K562 (cell line): ENCODE results near the gene DPH2. TPM values are rescaled to one million over a fixed set of nuclear protein-coding genes. Genes with fewer than 3 reads are reported as not detected.
A peak's percentile ranks its signal among the peaks of the same experiment; 100 is the strongest.

ENCODE experiments used
- CBX3 ChIP-seq, 2 experiments: IDR thresholded peaks; 1 replicate in 1 of 2; 2 replicates in 1 of 2; pipeline ENCODE4 v1.6.1; 2012; ENCODE audit warnings: inconsistent platforms in 2 of 2, low read length in 2 of 2, borderline replicate concordance in 1 of 2, control low read depth in 1 of 2
- FOXA1 ChIP-seq: fragments of 450-650 bp; IDR thresholded peaks from 2 replicates; pipeline ENCODE4 v1.6.1; 2016; ENCODE audit warnings: mild to moderate bottlenecking, borderline replicate concordance
- GATA2 ChIP-seq: sonication (generic); formaldehyde crosslinking; IDR thresholded peaks from 2 replicates; pipeline ENCODE4 v1.4.0; 2020; ENCODE audit warnings: mild to moderate bottlenecking, missing genetic modification reagents
- ILF3 ChIP-seq: fragments of 450-650 bp; IDR thresholded peaks from 2 replicates; pipeline ENCODE4 v1.6.1; 2018; ENCODE audit warnings: antibody characterized with exemption, mild to moderate bottlenecking, moderate library complexity, borderline replicate concordance
- KAT2B ChIP-seq: IDR thresholded peaks from one replicate; pipeline ENCODE4 v1.6.1; 2012; ENCODE audit warnings: low read depth, mild to moderate bottlenecking, control low read depth, inconsistent platforms, low read length, moderate library complexity
- MAZ ChIP-seq, 2 experiments: fragments of 450-650 bp in 1 of 2; sonication (generic) in 1 of 2; formaldehyde crosslinking; IDR thresholded peaks in 1 of 2; conservative IDR thresholded peaks in 1 of 2; 2 replicates each; pipeline versions ENCODE4 v1.4.0 to v1.5.0; 2020; ENCODE audit warnings: mild to moderate bottlenecking in 1 of 2, missing genetic modification reagents in 1 of 2
- MIER1 ChIP-seq: fragments of 450-650 bp; IDR thresholded peaks from 2 replicates; pipeline ENCODE4 v1.6.1; 2016; ENCODE audit warnings: antibody characterized with exemption, mild to moderate bottlenecking, low read depth
- MYC ChIP-seq, 2 experiments: fragments of 250-450 bp in 1 of 2; sonication (Bioruptor Pico) in 1 of 2; IDR thresholded peaks; 2 replicates each; pipeline versions ENCODE4 v1.5.1 to v1.6.1; 2012 to 2021; ENCODE audit warnings: low read depth in 2 of 2, borderline replicate concordance in 1 of 2, improper control_type of control experiment in 1 of 2, low read length in 1 of 2, mild to moderate bottlenecking in 1 of 2, moderate library complexity in 1 of 2
- MYNN ChIP-seq, 2 experiments: sonication (generic); formaldehyde crosslinking in 1 of 2; IDR thresholded peaks; 2 replicates each; pipeline versions ENCODE4 v1.5.0 to v1.6.1; 2016 to 2020; ENCODE audit warnings: antibody characterized with exemption in 1 of 2, missing genetic modification reagents in 1 of 2
- NBN ChIP-seq: fragments of 450-650 bp; IDR thresholded peaks from 2 replicates; pipeline ENCODE4 v1.6.1; 2016; ENCODE audit warnings: low read depth, mild to moderate bottlenecking
- PML ChIP-seq: IDR thresholded peaks from 2 replicates; pipeline ENCODE4 v1.6.1; 2012; ENCODE audit warnings: low read length, inconsistent platforms
- RBM39 ChIP-seq: fragments of 200-400 bp; formaldehyde crosslinking; optimal IDR thresholded peaks from 2 replicates; pipeline ENCODE3; 2018; ENCODE audit warnings: low read depth, low read length
- RFX7 ChIP-seq: fragments of 250-450 bp; sonication (Bioruptor Pico); IDR thresholded peaks from 2 replicates; pipeline ENCODE4 v1.5.1; 2021; ENCODE audit warnings: mild to moderate bottlenecking
- SOX6 ChIP-seq: fragments of 450-650 bp; IDR thresholded peaks from 2 replicates; pipeline ENCODE4 v1.6.1; 2014; ENCODE audit warnings: mild to moderate bottlenecking
- TBP ChIP-seq: optimal IDR thresholded peaks from 2 replicates; pipeline ENCODE3; 2011; ENCODE audit warnings: low read depth, low read length, improper control_type of control experiment
- TCFL5 ChIP-seq: fragments of 250-450 bp; sonication (Bioruptor Pico); conservative IDR thresholded peaks from 2 replicates; pipeline ENCODE4 v1.6.1; 2021; ENCODE audit warnings: mild to moderate bottlenecking, moderate library complexity, matching md5 sums
- polyA plus RNA-seq, 8 experiments: library from polyadenylated mRNA; depleted of rRNA in 4 of 8; stranded (reverse) in 5 of 8; unstranded in 3 of 8; fragments of >200 nt; fragmentation: Nextera tagmentation in 2 of 8; fragmentation: Illumina TruSeq in 1 of 8; extraction: Ambion mirVana in 2 of 8; extraction: Trizol in 1 of 8; gene quantifications; 2 replicates each; pipeline versions ENCODE4 v1.2.1 to v1.2.3, GENCODE V29; 2011 to 2014; ENCODE audit warnings: inconsistent platforms in 1 of 8, missing spikeins in 1 of 8
- total RNA-seq, 7 experiments: library from RNA; depleted of rRNA in 6 of 7; stranded (reverse); fragments of >200 nt in 6 of 7; fragmentation: Illumina TruSeq in 2 of 7; extraction: Trizol in 2 of 7; gene quantifications; 2 replicates each; pipeline versions ENCODE4 v1.2.1 to v1.2.3, GENCODE V29; 2011 to 2021; ENCODE audit warnings: low replicate concordance in 1 of 7
- TF ChIP-seq, protein P1 (sequence below): fragments of 450-650 bp; conservative IDR thresholded peaks from 2 replicates; pipeline ENCODE4 v1.6.1; 2016; ENCODE audit warnings: missing genetic modification characterization, low read depth, mild to moderate bottlenecking, missing compliant biosample characterization, moderate library complexity
- TF ChIP-seq, protein P2 (sequence below): fragments of 450-650 bp; formaldehyde crosslinking; IDR thresholded peaks from 2 replicates; pipeline ENCODE4 v1.4.0; 2020; ENCODE audit warnings: mild to moderate bottlenecking, mixed read lengths
- TF ChIP-seq, protein P3 (sequence below): fragments of 250-450 bp; sonication (Bioruptor Pico); IDR thresholded peaks from 2 replicates; pipeline ENCODE4 v1.5.0; 2021
- TF ChIP-seq, protein P4 (sequence below), 3 experiments: fragments of 200-800 bp in 1 of 3; sonication (Bioruptor generic) in 1 of 3; sonication (generic) in 1 of 3; formaldehyde crosslinking in 1 of 3; IDR thresholded peaks; 2 replicates each; pipeline versions ENCODE4 v1.6.1 to v1.8.0; 2016 to 2022; ENCODE audit warnings: mild to moderate bottlenecking in 2 of 3, missing compliant biosample characterization in 2 of 3, missing genetic modification characterization in 2 of 3, missing genetic modification reagents in 1 of 3

DPH2 gene
- total and polyA plus RNA-seq, 9 of the 15 experiments (the other 6 are each of a cell fraction or from before 2014, with no cell fraction given) = 17.9 to 94.1 (median 68.1) TPM

DNA sequence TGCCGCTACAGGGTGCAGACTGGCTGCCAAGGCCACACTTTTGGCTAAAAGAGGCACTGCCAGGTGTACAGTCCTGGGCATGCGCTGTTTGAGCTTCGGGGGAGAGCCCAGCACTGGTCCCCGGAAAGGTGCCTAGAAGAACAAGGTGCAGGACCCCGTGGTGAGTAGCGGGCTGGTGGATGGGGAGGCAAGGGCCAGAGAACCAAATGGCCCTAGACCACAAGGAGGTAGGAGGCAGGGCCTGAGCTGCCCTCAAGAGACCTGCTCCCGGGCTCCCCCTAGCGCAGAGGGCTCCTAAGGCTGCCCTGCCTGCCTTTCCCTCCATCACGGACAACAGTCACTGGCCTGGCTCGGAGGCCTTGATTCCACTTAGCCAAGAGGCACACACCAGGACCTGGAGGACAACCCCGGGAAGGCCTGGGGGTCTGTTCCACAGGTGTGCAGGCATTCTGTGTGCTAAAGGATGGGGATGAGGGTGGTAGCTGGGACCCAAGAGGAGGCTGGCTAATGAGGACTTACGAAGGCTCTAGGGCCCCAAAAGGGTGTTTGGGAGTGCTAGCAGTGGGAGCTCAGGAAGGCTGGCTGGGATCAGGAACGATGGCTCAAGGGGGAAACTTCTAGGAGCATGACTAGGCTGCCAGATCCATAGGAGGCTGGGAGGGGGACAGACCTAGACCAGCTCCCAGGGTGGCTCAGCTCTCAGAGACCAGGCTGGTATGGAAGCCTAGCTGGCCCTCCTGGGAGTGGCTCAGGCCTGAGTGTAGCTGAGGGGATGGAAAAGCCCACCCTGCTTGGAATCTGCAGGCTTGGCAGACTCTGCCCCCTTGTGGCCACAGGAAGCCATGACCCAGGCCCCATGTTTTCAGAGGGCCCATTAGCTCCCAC is 35.5 kb upstream of the DPH2 start (continued):
- TF ChIP-seq, protein P1, sequence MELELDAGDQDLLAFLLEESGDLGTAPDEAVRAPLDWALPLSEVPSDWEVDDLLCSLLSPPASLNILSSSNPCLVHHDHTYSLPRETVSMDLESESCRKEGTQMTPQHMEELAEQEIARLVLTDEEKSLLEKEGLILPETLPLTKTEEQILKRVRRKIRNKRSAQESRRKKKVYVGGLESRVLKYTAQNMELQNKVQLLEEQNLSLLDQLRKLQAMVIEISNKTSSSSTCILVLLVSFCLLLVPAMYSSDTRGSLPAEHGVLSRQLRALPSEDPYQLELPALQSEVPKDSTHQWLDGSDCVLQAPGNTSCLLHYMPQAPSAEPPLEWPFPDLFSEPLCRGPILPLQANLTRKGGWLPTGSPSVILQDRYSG = no peak
- TF ChIP-seq MAZ (CRISPR knock-in tag; conservative IDR thresholded peaks at IDR 0.05 in 1 of 2, IDR thresholded peaks at IDR 0.05 in 1 of 2) (peak; percentile 51 to 58; a peak in 2 of 4 replicates), RFX7 (no peak), TBP (no peak), SOX6 (0 out of 2 replicates have a peak, but pooled peaks have one; percentile 5), PML (no peak), MYNN (IDR thresholded peaks at IDR 0.05) (0 out of 2 replicates have a peak, but pooled peaks have one; percentile 34), MYNN (CRISPR knock-in tag; IDR thresholded peaks at IDR 0.05) (no peak), MYC (IDR thresholded peaks at IDR 0.05; ENCODE audit: low read depth, low read length) (no peak; the same call in 1 of the 2 replicates), MYC (CRISPR knock-in tag; IDR thresholded peaks at IDR 0.05; ENCODE audit: borderline replicate concordance, low read depth) (peak; percentile 19; the same call in 1 of the 2 replicates), ILF3 (no peak), TCFL5 (no peak), GATA2 (no peak), FOXA1 (no peak), KAT2B (no peak), MIER1 (no peak), RBM39 (no peak), CBX3 (IDR thresholded peaks at IDR 0.05; ENCODE audit: borderline replicate concordance in 1 of 2, low read length in 2 of 2) (0 out of 3 replicates have a peak, but pooled peaks of 1 of the 2 experiments have one; percentile 21), NBN (peak; percentile 43; the same call in 1 of the 2 replicates)
- TF ChIP-seq, protein P2, sequence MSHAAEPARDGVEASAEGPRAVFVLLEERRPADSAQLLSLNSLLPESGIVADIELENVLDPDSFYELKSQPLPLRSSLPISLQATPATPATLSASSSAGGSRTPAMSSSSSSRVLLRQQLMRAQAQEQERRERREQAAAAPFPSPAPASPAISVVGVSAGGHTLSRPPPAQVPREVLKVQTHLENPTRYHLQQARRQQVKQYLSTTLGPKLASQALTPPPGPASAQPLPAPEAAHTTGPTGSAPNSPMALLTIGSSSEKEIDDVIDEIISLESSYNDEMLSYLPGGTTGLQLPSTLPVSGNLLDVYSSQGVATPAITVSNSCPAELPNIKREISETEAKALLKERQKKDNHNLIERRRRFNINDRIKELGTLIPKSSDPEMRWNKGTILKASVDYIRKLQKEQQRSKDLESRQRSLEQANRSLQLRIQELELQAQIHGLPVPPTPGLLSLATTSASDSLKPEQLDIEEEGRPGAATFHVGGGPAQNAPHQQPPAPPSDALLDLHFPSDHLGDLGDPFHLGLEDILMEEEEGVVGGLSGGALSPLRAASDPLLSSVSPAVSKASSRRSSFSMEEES (CRISPR knock-in tag) = no peak
- TF ChIP-seq, protein P3, sequence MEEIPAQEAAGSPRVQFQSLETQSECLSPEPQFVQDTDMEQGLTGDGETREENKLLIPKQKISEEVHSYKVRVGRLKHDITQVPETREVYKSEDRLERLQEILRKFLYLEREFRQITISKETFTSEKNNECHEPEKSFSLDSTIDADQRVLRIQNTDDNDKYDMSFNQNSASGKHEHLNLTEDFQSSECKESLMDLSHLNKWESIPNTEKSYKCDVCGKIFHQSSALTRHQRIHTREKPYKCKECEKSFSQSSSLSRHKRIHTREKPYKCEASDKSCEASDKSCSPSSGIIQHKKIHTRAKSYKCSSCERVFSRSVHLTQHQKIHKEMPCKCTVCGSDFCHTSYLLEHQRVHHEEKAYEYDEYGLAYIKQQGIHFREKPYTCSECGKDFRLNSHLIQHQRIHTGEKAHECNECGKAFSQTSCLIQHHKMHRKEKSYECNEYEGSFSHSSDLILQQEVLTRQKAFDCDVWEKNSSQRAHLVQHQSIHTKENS (CRISPR knock-in tag) = no peak
- TF ChIP-seq, protein P4, sequence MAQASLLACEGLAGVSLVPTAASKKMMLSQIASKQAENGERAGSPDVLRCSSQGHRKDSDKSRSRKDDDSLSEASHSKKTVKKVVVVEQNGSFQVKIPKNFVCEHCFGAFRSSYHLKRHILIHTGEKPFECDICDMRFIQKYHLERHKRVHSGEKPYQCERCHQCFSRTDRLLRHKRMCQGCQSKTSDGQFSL (CRISPR knock-in tag; IDR thresholded peaks at IDR 0.05) = peak; percentile 12; the same call in 1 of the 2 replicates
- TF ChIP-seq, protein P4 (tag; IDR thresholded peaks at IDR 0.05) = no peak
